Stomach (tissue), 9 donors: ENCODE measurements around the gene MACROD1. TPM values are rescaled to one million over a fixed set of nuclear protein-coding genes. Genes with fewer than 3 reads are reported as not detected.
A peak's percentile ranks its signal among the peaks of the same experiment; 100 is the strongest.

ENCODE experiments used
- DNase-seq, 2 donors: peaks; one replicate each; pipeline versions ENCODE4 v3.0.0 to v3.0.0-alpha.2; 2013 to 2019
- H3K27ac ChIP-seq, 5 donors: fragments of 200-600 bp in 4 of 5; sonication (generic) in 4 of 5; one replicate each; pipeline ENCODE4 v1.5.1; 2013 to 2019; ENCODE audit warnings: mild to moderate bottlenecking in 1 of 5, moderate library complexity in 1 of 5
- H3K27me3 ChIP-seq, 3 donors: fragments of 200-600 bp; sonication (generic); one replicate each; pipeline ENCODE4 v1.5.1; 2017 to 2019; ENCODE audit warnings: mixed run types in 1 of 3
- H3K36me3 ChIP-seq, 4 donors: fragments of 200-600 bp; sonication (generic); 1 replicate in 3 of 4; 2 replicates in 1 of 4; pipeline ENCODE4 v1.5.1; 2016 to 2019
- H3K4me1 ChIP-seq, 4 donors: fragments of 200-600 bp; sonication (generic); one replicate each; pipeline ENCODE4 v1.5.1; 2016 to 2019
- H3K4me3 ChIP-seq, 4 donors: fragments of 200-600 bp; sonication (generic) in 3 of 4; one replicate each; pipeline ENCODE4 v1.5.1; 2016 to 2019; ENCODE audit warnings: mild to moderate bottlenecking in 1 of 4
- H3K9me3 ChIP-seq, 4 donors: fragments of 200-600 bp; sonication (generic); one replicate each; pipeline ENCODE4 v1.5.1; 2016 to 2019
- EP300 ChIP-seq: sonication (generic); formaldehyde crosslinking; IDR thresholded peaks from one replicate; pipeline ENCODE4 v1.6.1; 2017; ENCODE audit warnings: antibody characterized with exemption
- POLR2A ChIP-seq, 4 donors: fragments of 450-650 bp; IDR thresholded peaks; one replicate each; pipeline ENCODE4 v1.6.1; 2016; ENCODE audit warnings: antibody characterized with exemption in 4 of 4, control low read depth in 2 of 4, mild to moderate bottlenecking in 1 of 4, moderate library complexity in 1 of 4
- POLR2AphosphoS5 ChIP-seq, 3 donors: sonication (generic); formaldehyde crosslinking; IDR thresholded peaks; one replicate each; pipeline ENCODE4 v1.6.1; 2016; ENCODE audit warnings: antibody characterized with exemption in 3 of 3
- WGBS, 5 donors: extraction: QIAGEN DNeasy Blood & Tissue Kit in 3 of 5; methylation state at CpG; one replicate each; pipeline versions ENCODE4 v1.1.5 to v1.1.7; 2013 to 2018; 5-methylcytosine and 5-hydroxymethylcytosine counted together
- intact Hi-C: fragments of 100-400 bp; cut with DNase I; formaldehyde crosslinking; loops from one replicate; pipeline ENCODE4 v1.15.1; 2023; ENCODE audit warnings: low total_unique reads
- polyA plus RNA-seq, 3 donors: library from polyadenylated mRNA; stranded (reverse); fragments of 200-250 nt; gene quantifications; one replicate each; pipeline ENCODE4 v1.2.3, GENCODE V29; 2013
- total RNA-seq, 5 donors: library from RNA; depleted of rRNA; stranded (reverse); fragments of >200 nt; gene quantifications; one replicate each; pipeline versions ENCODE4 v1.1.0 to v1.2.3, GENCODE V29; 2014 to 2016
- TF ChIP-seq, protein P1 (sequence below), 7 experiments: fragments of 450-650 bp in 4 of 7; fragments of 200-600 bp in 3 of 7; sonication (generic) in 3 of 7; IDR thresholded peaks; one replicate each; pipeline ENCODE4 v1.5.1; 2016 to 2019; ENCODE audit warnings: antibody characterized with exemption in 7 of 7, control low read depth in 2 of 7, mild to moderate bottlenecking in 1 of 7
- donor health status: healthy with polysubstance abuse.
- donor health status: Bipolar disorder and iron deficiency.
- donor health status: healthy.

MACROD1 gene
- total and polyA plus RNA-seq, 8 donors, result 18.0 to 283 (median 47.4) TPM

DNA sequence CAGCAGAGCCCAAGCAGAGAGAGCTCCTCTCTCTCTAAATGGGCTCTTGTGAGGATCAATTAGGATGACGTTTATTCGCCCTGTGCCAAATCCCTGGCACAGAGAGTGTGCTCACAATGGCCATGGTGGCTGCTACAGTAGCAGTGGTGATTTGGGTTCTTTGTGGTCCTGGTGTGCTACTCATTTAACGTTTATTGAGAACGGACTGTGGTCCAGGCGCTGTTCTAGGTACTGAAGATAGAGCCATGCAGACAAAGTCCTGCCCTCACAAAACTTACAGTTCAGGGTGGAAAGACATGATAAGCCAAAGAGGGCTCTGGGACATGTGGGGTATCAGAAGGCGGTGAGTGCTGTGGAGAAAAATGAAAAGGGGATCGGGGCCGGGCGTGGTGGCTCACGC lies 174.4 kb downstream of the MACROD1 start:
- Histone ChIP-seq H3K4me3 (no peak overlapping the region), H3K4me1 (peaks cover 11 to 23% (median 18%) of the 10 kb centered on the region in 4 donors), H3K27ac (no peak overlapping the region), H3K36me3 (peaks cover 21 to 87% (median 82%) of the 10 kb centered on the region in 4 donors), H3K9me3 (no peaks in the 10 kb centered on the region), H3K27me3 (no peaks in the 10 kb centered on the region)
- intact Hi-C loops, result no loop called here
- TF ChIP-seq POLR2AphosphoS5 (IDR thresholded peaks at IDR 0.05) (no peak), POLR2A (IDR thresholded peaks at IDR 0.05) (no peak), EP300 (no peak)
- TF ChIP-seq, protein P1, sequence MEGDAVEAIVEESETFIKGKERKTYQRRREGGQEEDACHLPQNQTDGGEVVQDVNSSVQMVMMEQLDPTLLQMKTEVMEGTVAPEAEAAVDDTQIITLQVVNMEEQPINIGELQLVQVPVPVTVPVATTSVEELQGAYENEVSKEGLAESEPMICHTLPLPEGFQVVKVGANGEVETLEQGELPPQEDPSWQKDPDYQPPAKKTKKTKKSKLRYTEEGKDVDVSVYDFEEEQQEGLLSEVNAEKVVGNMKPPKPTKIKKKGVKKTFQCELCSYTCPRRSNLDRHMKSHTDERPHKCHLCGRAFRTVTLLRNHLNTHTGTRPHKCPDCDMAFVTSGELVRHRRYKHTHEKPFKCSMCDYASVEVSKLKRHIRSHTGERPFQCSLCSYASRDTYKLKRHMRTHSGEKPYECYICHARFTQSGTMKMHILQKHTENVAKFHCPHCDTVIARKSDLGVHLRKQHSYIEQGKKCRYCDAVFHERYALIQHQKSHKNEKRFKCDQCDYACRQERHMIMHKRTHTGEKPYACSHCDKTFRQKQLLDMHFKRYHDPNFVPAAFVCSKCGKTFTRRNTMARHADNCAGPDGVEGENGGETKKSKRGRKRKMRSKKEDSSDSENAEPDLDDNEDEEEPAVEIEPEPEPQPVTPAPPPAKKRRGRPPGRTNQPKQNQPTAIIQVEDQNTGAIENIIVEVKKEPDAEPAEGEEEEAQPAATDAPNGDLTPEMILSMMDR (IDR thresholded peaks at IDR 0.05), result no peak
- WGBS, 5 donors, result 90 to 93% (median 91%) methylated on average over 10 of the region's 10 CpGs
- no peak for DNase-seq

DNA sequence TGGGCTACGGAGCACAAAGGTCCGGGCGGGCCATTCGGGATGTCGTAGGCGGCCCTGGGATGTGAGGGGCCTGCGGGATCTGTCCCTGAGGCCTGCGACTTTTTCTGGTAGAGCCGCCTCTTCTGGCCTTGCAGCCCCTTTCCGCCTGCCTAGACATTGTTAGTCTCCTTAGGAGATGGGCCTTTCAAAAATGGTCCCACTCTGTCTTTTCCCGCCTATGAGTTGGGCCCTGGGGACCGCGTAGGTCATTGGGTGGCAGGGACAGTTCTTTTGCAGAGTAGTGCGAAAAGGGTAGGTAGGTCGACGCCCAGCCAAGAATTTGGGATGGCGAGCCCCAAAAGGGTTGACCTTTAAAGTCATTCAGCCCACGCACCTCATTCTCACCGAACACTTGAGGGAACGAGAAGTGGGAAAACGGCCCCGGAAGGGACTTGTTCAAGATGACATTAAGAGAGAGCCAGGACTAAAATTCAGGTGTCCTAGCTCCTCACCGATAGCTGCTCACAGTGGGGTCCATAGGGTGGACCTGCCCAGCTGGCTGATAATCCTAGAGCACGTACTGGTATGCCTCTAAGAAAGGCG lies 178.9 kb downstream of the MACROD1 start:
- H3K36me3 ChIP-seq, result peaks cover 11 to 42% (median 38%) of the 10 kb centered on the region in 4 donors
- H3K4me3 ChIP-seq, result peak overlapping the region; percentile 96 to 99 (median 98)
- TF ChIP-seq EP300 (no peak), POLR2AphosphoS5 (IDR thresholded peaks at IDR 0.05) (no peak), POLR2A (IDR thresholded peaks at IDR 0.05) (no peak)
- TF ChIP-seq, protein P1 (IDR thresholded peaks at IDR 0.05), result no peak
- H3K27ac ChIP-seq, result peak overlapping the region; percentile 91 to 96 (median 91)
- intact Hi-C loops, result no loop called here
- 24 to 55% (median 31%) methylated on average over 15 to 25 of the region's 25 CpGs for WGBS, 5 donors
- H3K9me3 ChIP-seq, result no peaks in the 10 kb centered on the region
- H3K4me1 ChIP-seq, result peaks cover 17 to 29% (median 26%) of the 10 kb centered on the region in 4 donors
- no peaks in the 10 kb centered on the region for H3K27me3 ChIP-seq
- DNase-seq, result no peak

DNA sequence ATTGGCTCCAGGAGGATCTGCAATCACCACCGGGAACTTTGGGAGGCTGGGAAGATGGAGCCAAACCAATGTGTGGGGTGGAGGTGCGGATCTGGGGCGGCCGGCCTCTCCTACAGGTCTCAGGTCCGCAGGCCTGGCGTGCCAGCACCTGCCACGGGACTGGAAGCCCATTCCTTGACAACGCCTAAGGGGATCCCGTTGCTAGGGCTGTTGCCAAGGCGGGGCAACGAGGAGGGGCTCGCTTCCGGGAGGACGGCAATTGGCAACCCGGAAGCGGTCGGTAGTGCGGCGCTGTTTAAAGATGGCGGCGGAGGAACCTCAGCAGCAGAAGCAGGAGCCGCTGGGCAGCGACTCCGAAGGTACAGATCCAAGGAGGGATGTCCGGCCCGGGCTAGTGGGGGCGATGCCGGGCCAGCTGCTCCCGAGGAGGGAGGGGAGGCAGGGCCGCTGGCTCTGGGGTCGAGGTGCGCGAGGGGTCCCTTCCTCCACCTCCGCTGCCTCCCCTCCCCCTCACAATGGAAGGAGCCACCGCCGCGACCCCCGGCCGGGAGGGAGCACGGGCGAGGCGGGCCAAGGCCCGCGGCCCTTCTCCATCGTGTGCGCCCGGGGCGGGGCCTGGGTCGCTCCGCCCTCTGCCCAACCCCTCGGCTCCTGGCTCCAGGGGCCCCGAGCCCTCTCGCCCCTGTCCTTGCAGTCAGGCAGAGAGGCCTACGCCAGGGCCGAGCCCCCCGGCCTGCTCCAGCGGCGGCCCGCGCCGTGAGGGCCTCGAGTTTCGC lies 179.6 kb downstream of the MACROD1 start, which contains the start of gene OTUB1:
Gene OTUB1, plus strand, starts transcription at position 283 of the 776 bp plus-strand sequence. Its CDS starts 19 bp downstream, at position 302.
- Histone ChIP-seq H3K27me3 (no peaks in the 10 kb centered on the region), H3K4me1 (peaks cover 17 to 29% (median 26%) of the 10 kb centered on the region in 4 donors), H3K4me3 (peak within 1 kb of the TSS; percentile 96 to 99 (median 98)), H3K36me3 (peaks cover 9 to 35% (median 31%) of the 10 kb centered on the region in 4 donors), H3K27ac (peak within 1 kb of the TSS; percentile 91 to 96 (median 91)), H3K9me3 (no peaks in the 10 kb centered on the region)
- intact Hi-C loops, result no loop called here
- whole genome bisulfite sequencing, 5 donors, result 0 to 1% (median 1%) methylated on average over 11 to 63 of the region's 63 CpGs
- DNase-seq, result peak; percentile 93 to 97
- TF ChIP-seq, protein P1 (IDR thresholded peaks at IDR 0.05), result peak in 1 of 7 experiments; percentile 5
- TF ChIP-seq POLR2A (IDR thresholded peaks at IDR 0.05) (no peak), EP300 (no peak), POLR2AphosphoS5 (IDR thresholded peaks at IDR 0.05) (peak; percentile 65 to 90 (median 71))

DNA sequence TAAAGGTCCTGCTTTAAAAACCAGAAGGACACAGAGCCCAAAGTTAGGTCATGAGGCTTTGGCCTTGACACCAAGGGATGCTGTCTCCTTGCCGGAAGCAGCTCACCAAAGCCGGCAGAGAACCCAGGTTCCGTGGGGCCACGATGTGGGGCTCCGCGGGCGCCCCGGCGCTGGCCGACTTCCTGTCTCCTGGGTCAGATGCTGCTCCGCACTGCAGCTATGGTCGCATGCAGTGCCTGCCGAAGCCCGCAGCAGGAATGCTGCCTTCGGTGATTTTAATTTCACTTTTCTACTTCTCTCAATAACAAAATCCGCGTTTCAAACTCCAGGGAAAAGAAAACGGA lies 180.1 kb downstream of the MACROD1 start:
- no peak for TF ChIP-seq POLR2AphosphoS5 (IDR thresholded peaks at IDR 0.05)
- TF ChIP-seq POLR2A (IDR thresholded peaks at IDR 0.05), result no peak
- TF ChIP-seq, protein P1 (IDR thresholded peaks at IDR 0.05), result no peak
- no peak for TF ChIP-seq EP300
- H3K4me1 ChIP-seq, result peaks cover 17 to 29% (median 26%) of the 10 kb centered on the region in 4 donors
- H3K9me3 ChIP-seq, result no peaks in the 10 kb centered on the region
- 0 to 1% (median 0%) methylated on average over 17 to 18 of the region's 18 CpGs for WGBS, 5 donors
- DNase-seq, result peak in 1 of 2 donors; percentile 64
- peak overlapping the region; percentile 91 to 96 (median 91) for H3K27ac ChIP-seq
- peak overlapping the region; percentile 96 to 99 (median 98) for H3K4me3 ChIP-seq
- no peaks in the 10 kb centered on the region for H3K27me3 ChIP-seq
- intact Hi-C loops, result no loop called here
- H3K36me3 ChIP-seq, result peaks cover 3 to 29% (median 25%) of the 10 kb centered on the region in 4 donors
